Measurements from ENCODE around the gene BTNL2. TPM values are rescaled to one million over a fixed set of nuclear protein-coding genes. Genes with fewer than 3 reads are reported as not detected.

BTNL2 gene
- total RNA-seq, 1 experiment from 2014 or later, result not detected

- no peak overlapping the region for H2BK120ac ChIP-seq (ENCODE audit: low read depth, low read length, poor library complexity, severe bottlenecking)
- no peaks in the 10 kb centered on the region for H3K27me3 ChIP-seq (ENCODE audit: insufficient read depth, low read length)
- peaks cover 25 to 27% of the 10 kb centered on the region in 2 experiments for H3K9me3 Mint-ChIP-seq
- no peak overlapping the region for H2AK5ac ChIP-seq (ENCODE audit: insufficient read length, low read length)
- H3K27ac Mint-ChIP-seq, result no peak overlapping the region
- H3T11ph ChIP-seq (ENCODE audit: low read length), result no peak overlapping the region
- no peak overlapping the region for H4K8ac ChIP-seq (replicated peaks; ENCODE audit: insufficient read length, low read depth, low read length)
- no peaks in the 10 kb centered on the region for H3K79me1 ChIP-seq (ENCODE audit: insufficient read depth, low read depth, low read length, poor library complexity, severe bottlenecking)
- no peak overlapping the region for H3K4ac ChIP-seq (ENCODE audit: low read depth, low read length)
- no peak overlapping the region for H4K5ac ChIP-seq (ENCODE audit: insufficient read length, low read depth, low read length)
- no peak overlapping the region for H2BK5ac ChIP-seq (ENCODE audit: insufficient read length, low read length)
- peaks cover 7% of the 10 kb centered on the region for H3K27me3 Mint-ChIP-seq (ENCODE audit: low read depth)
- no peak overlapping the region for H3K18ac ChIP-seq (ENCODE audit: insufficient read length, low read depth, low read length)
- no peaks in the 10 kb centered on the region for H3K4me1 ChIP-seq (ENCODE audit: insufficient read depth, low read length)
- H3K23me2 ChIP-seq (ENCODE audit: insufficient read length, low read depth, low read length, poor library complexity, severe bottlenecking), result no peaks in the 10 kb centered on the region
- H3K23ac ChIP-seq (ENCODE audit: insufficient read length, low read depth, low read length), result no peak overlapping the region
- no peak overlapping the region for H2AFZ ChIP-seq (ENCODE audit: low read length)
- no peak overlapping the region for H3K56ac ChIP-seq (ENCODE audit: insufficient read length, low read depth, low read length)
- H3K14ac ChIP-seq (ENCODE audit: insufficient read depth, low read length), result no peak overlapping the region
- H3K36me3 Mint-ChIP-seq (ENCODE audit: insufficient read depth in 1 of 3, low read depth in 3 of 3), result peaks cover 6 to 9% (median 8%) of the 10 kb centered on the region in 3 experiments; a peak in 6 of 7 replicates
- H3K79me2 ChIP-seq (ENCODE audit: insufficient read depth, low read length), result no peaks in the 10 kb centered on the region
- TF ChIP-seq CTCF (conservative IDR thresholded peaks at IDR 0.05), result no peak
- H3K4me2 ChIP-seq (ENCODE audit: insufficient read depth, insufficient read length, low read length), result no peak overlapping the region
- no peak overlapping the region for H3K4me3 Mint-ChIP-seq
- no peaks in the 10 kb centered on the region for H3K9me3 ChIP-seq (ENCODE audit: control insufficient read depth, low read depth, low read length)
- H3K9ac ChIP-seq (ENCODE audit: extremely low read depth, insufficient read length, low read length), result no peak overlapping the region
- H3K4me1 Mint-ChIP-seq, result no peaks in the 10 kb centered on the region
- H2BK12ac ChIP-seq (ENCODE audit: insufficient read length, low read depth, low read length), result no peak overlapping the region
- H2BK20ac ChIP-seq (ENCODE audit: low read depth, low read length, poor library complexity, severe bottlenecking), result no peak overlapping the region
- DNase-seq, result no peak
- no peak overlapping the region for H2BK15ac ChIP-seq (ENCODE audit: low read depth, low read length)
- H4K20me1 ChIP-seq (ENCODE audit: control insufficient read depth, insufficient read depth, insufficient read length), result no peaks in the 10 kb centered on the region
- H4K91ac ChIP-seq (ENCODE audit: insufficient read length, low read depth, low read length), result no peak overlapping the region
- no peak overlapping the region for H3K27ac ChIP-seq (ENCODE audit: insufficient read length, low read depth, low read length)
These were observed 41.0 kb upstream of the BTNL2 start for GRCh38 chr6:32447932-32448331.
